SJCRH30 (cell line): ENCODE data around the gene CWH43. TPM values are rescaled to one million over a fixed set of nuclear protein-coding genes. Genes with fewer than 3 reads are reported as not detected.
"Not testable (repeated sequence)": the region's sequence is repeated elsewhere in the genome, so short reads cannot be mapped to it uniquely, and the experiment has no call there.

Experiments used
- DNase-seq, 2 experiments: peaks; one replicate each; pipeline ENCODE4 v3.0.0-alpha.2; 2015 to 2020
- H3K27ac ChIP-seq: fragments of 250-450 bp; sonication (Bioruptor Pico); 2 replicates; pipeline ENCODE4 v1.5.1; 2020; ENCODE audit warnings: mild to moderate bottlenecking, moderate library complexity
- H3K27me3 ChIP-seq: fragments of 250-450 bp; sonication (Bioruptor Pico); 2 replicates; pipeline ENCODE4 v1.5.1; 2020; ENCODE audit warnings: mild to moderate bottlenecking, moderate library complexity
- H3K36me3 ChIP-seq: fragments of 250-450 bp; sonication (Bioruptor Pico); 2 replicates; pipeline ENCODE4 v1.5.1; 2020; ENCODE audit warnings: mild to moderate bottlenecking, moderate library complexity
- H3K4me1 ChIP-seq: fragments of 250-450 bp; sonication (Bioruptor Pico); 2 replicates; pipeline ENCODE4 v1.5.1; 2020; ENCODE audit warnings: mild to moderate bottlenecking, moderate library complexity
- H3K4me3 ChIP-seq: fragments of 250-450 bp; sonication (Bioruptor Pico); 2 replicates; pipeline ENCODE4 v1.5.1; 2020; ENCODE audit warnings: mild to moderate bottlenecking, moderate library complexity
- H3K9me3 ChIP-seq: fragments of 250-450 bp; sonication (Bioruptor Pico); replicated peaks from 2 replicates; pipeline ENCODE4 v1.5.1; 2020; ENCODE audit warnings: mild to moderate bottlenecking, moderate library complexity
- total RNA-seq: library from RNA; depleted of rRNA; stranded (reverse); fragments of >200 nt; shearing (Covaris generic); gene quantifications from 2 replicates; pipeline ENCODE4 v1.2.3, GENCODE V29; 2014

The CWH43 gene
- total RNA-seq, 1 experiment from 2014 or later = not detected

- no peaks in the 10 kb centered on the region for H3K4me1 ChIP-seq
Observed at GRCh38 chr4:48998440-48998839, 12.4 kb downstream of the CWH43 start.

GRCh38 chr4:49000806-49001205 lies 14.7 kb downstream of the CWH43 start:
- Histone ChIP-seq H3K36me3 (no peaks in the 10 kb centered on the region), H3K27ac (no peak overlapping the region), H3K4me3 (no peak overlapping the region), H3K27me3 (no peaks in the 10 kb centered on the region), H3K9me3 (no peaks in the 10 kb centered on the region), H3K4me1 (no peaks in the 10 kb centered on the region)
- no peak for DNase-seq

More at GRCh38 chr4:48998440-48998839, 12.4 kb downstream of the CWH43 start:
- H3K9me3 ChIP-seq = no peaks in the 10 kb centered on the region
- DNase-seq = no peak
- no peaks in the 10 kb centered on the region for H3K36me3 ChIP-seq
- no peak overlapping the region for H3K4me3 ChIP-seq
- no peaks in the 10 kb centered on the region for H3K27me3 ChIP-seq
- no peak overlapping the region for H3K27ac ChIP-seq

GRCh38 chr4:49002931-49003330 lies 16.9 kb downstream of the CWH43 start:
- H3K4me3 ChIP-seq = no peak overlapping the region
- H3K27ac ChIP-seq = no peak overlapping the region
- DNase-seq = no peak
- H3K4me1 ChIP-seq = no peaks in the 10 kb centered on the region
- H3K36me3 ChIP-seq = no peaks in the 10 kb centered on the region
- no peaks in the 10 kb centered on the region for H3K9me3 ChIP-seq
- H3K27me3 ChIP-seq = no peaks in the 10 kb centered on the region

- DNase-seq = no peak
- no peaks in the 10 kb centered on the region for H3K36me3 ChIP-seq
- H3K9me3 ChIP-seq = no peaks in the 10 kb centered on the region
- no peaks in the 10 kb centered on the region for H3K4me1 ChIP-seq
- H3K27ac ChIP-seq = no peak overlapping the region
- H3K27me3 ChIP-seq = no peaks in the 10 kb centered on the region
- H3K4me3 ChIP-seq = no peak overlapping the region
Observed at GRCh38 chr4:49018718-49019295, 32.7 kb downstream of the CWH43 start.

GRCh38 chr4:49032440-49033161 lies 46.5 kb downstream of the CWH43 start:
- no peaks in the 10 kb centered on the region for H3K9me3 ChIP-seq
- H3K27me3 ChIP-seq = peaks cover 8% of the 10 kb centered on the region; the same call in 1 of the 2 replicates
- H3K36me3 ChIP-seq = no peaks in the 10 kb centered on the region
- H3K27ac ChIP-seq = no peak overlapping the region
- peak; percentile 14 to 56 for DNase-seq
- H3K4me1 ChIP-seq = no peaks in the 10 kb centered on the region
- H3K4me3 ChIP-seq = no peak overlapping the region

GRCh38 chr4:49036528-49036927 lies 50.5 kb downstream of the CWH43 start:
- H3K27me3 ChIP-seq = peaks cover 8% of the 10 kb centered on the region; the same call in 1 of the 2 replicates
- H3K9me3 ChIP-seq = no peaks in the 10 kb centered on the region
- H3K36me3 ChIP-seq = no peaks in the 10 kb centered on the region
- H3K4me1 ChIP-seq = no peaks in the 10 kb centered on the region
- H3K27ac ChIP-seq = no peak overlapping the region
- no peak for DNase-seq
- no peak overlapping the region for H3K4me3 ChIP-seq

- H3K27me3 ChIP-seq = no peaks in the 10 kb centered on the region
- H3K4me1 ChIP-seq = no peaks in the 10 kb centered on the region
- H3K36me3 ChIP-seq = no peaks in the 10 kb centered on the region
- no peak overlapping the region for H3K4me3 ChIP-seq
- no peak for DNase-seq
- no peaks in the 10 kb centered on the region for H3K9me3 ChIP-seq
- H3K27ac ChIP-seq = no peak overlapping the region
Observed at GRCh38 chr4:49044270-49044669, 58.2 kb downstream of the CWH43 start.

GRCh38 chr4:49058306-49058705 lies 72.2 kb downstream of the CWH43 start:
- Histone ChIP-seq H3K36me3 (no peaks in the 10 kb centered on the region), H3K4me1 (no peaks in the 10 kb centered on the region), H3K27ac (no peak overlapping the region), H3K27me3 (no peaks in the 10 kb centered on the region), H3K9me3 (no peaks in the 10 kb centered on the region), H3K4me3 (no peak overlapping the region)
- DNase-seq = no peak

- H3K36me3 ChIP-seq = no peaks in the 10 kb centered on the region
- no peaks in the 10 kb centered on the region for H3K9me3 ChIP-seq
- H3K27ac ChIP-seq = no peak overlapping the region
- peak in 1 of 2 experiments; percentile 1 for DNase-seq
- H3K4me1 ChIP-seq = no peaks in the 10 kb centered on the region
- no peak overlapping the region for H3K4me3 ChIP-seq
- no peaks in the 10 kb centered on the region for H3K27me3 ChIP-seq
Observed at GRCh38 chr4:49063670-49064069, 77.6 kb downstream of the CWH43 start.

- not testable (repeated sequence) for H3K9me3 ChIP-seq
Observed at GRCh38 chr4:49072196-49072595, 86.1 kb downstream of the CWH43 start.

GRCh38 chr4:49091883-49092282 lies 105.8 kb downstream of the CWH43 start:
- H3K27me3 ChIP-seq, H3K36me3 ChIP-seq, H3K4me1 ChIP-seq, H3K4me3 ChIP-seq, DNase-seq, H3K27ac ChIP-seq, H3K9me3 ChIP-seq: not testable (repeated sequence)

More at GRCh38 chr4:49072196-49072595, 86.1 kb downstream of the CWH43 start:
- not testable (repeated sequence) for H3K36me3 ChIP-seq, H3K4me1 ChIP-seq, H3K4me3 ChIP-seq, H3K27ac ChIP-seq, H3K27me3 ChIP-seq, DNase-seq

- not testable (repeated sequence) for H3K27me3 ChIP-seq, H3K36me3 ChIP-seq, H3K9me3 ChIP-seq, H3K4me1 ChIP-seq, DNase-seq, H3K4me3 ChIP-seq, H3K27ac ChIP-seq
Observed at GRCh38 chr4:49092608-49093135, 106.6 kb downstream of the CWH43 start.

GRCh38 chr4:49096215-49096614 lies 110.1 kb downstream of the CWH43 start:
- H3K4me1 ChIP-seq, H3K36me3 ChIP-seq, H3K4me3 ChIP-seq, H3K27me3 ChIP-seq, DNase-seq, H3K9me3 ChIP-seq, H3K27ac ChIP-seq: not testable (repeated sequence)

- H3K27me3 ChIP-seq, H3K27ac ChIP-seq, H3K9me3 ChIP-seq, H3K36me3 ChIP-seq, H3K4me1 ChIP-seq, DNase-seq, H3K4me3 ChIP-seq: not testable (repeated sequence)
Observed at GRCh38 chr4:49096627-49097026, 110.6 kb downstream of the CWH43 start.

GRCh38 chr4:49097071-49097470 lies 111.0 kb downstream of the CWH43 start:
- H3K36me3 ChIP-seq, H3K27me3 ChIP-seq, H3K9me3 ChIP-seq, H3K4me3 ChIP-seq, H3K27ac ChIP-seq, DNase-seq, H3K4me1 ChIP-seq: not testable (repeated sequence)

GRCh38 chr4:49097505-49097904 lies 111.4 kb downstream of the CWH43 start:
- H3K27ac ChIP-seq, H3K4me3 ChIP-seq, H3K4me1 ChIP-seq, H3K36me3 ChIP-seq, H3K9me3 ChIP-seq, H3K27me3 ChIP-seq, DNase-seq: not testable (repeated sequence)
